GM19099 (cell line): Measurements from ENCODE around the gene ZBP1.

Experiments
- POLR2A ChIP-seq: IDR thresholded peaks from 3 replicates; pipeline ENCODE4 v1.6.1; 2011; ENCODE audit warnings: low read depth; ENCODE audit not compliant: insufficient read length; ENCODE audit errors: extremely low read depth

ZBP1 gene

GRCh38 chr20:57620274-57620990 is at the start of gene ZBP1:
Gene ZBP1 (minus strand): TSS chr20:57620426. CDS start chr20:57620295, 131 bp downstream.
- TF ChIP-seq POLR2A, result peak; percentile 57

- TF ChIP-seq POLR2A, result no peak
These were observed 49.4 kb upstream of the ZBP1 start for GRCh38 chr20:57669632-57670031.

- TF ChIP-seq POLR2A, result no peak
These were observed 47.9 kb upstream of the ZBP1 start for GRCh38 chr20:57667924-57668782.

GRCh38 chr20:57667388-57667787 is 47.2 kb upstream of the ZBP1 start:
- no peak for TF ChIP-seq POLR2A

GRCh38 chr20:57666834-57667157 is 46.6 kb upstream of the ZBP1 start:
- no peak for TF ChIP-seq POLR2A

- no peak for TF ChIP-seq POLR2A
These were observed 46.0 kb upstream of the ZBP1 start for GRCh38 chr20:57666106-57666833.

GRCh38 chr20:57665589-57665971 is 45.4 kb upstream of the ZBP1 start:
- no peak for TF ChIP-seq POLR2A

- no peak for TF ChIP-seq POLR2A
These were observed 44.8 kb upstream of the ZBP1 start for GRCh38 chr20:57664924-57665588.

GRCh38 chr20:57664476-57664875 is 44.2 kb upstream of the ZBP1 start:
- no peak for TF ChIP-seq POLR2A

GRCh38 chr20:57663681-57664451 is 43.6 kb upstream of the ZBP1 start:
- TF ChIP-seq POLR2A, result no peak

- no peak for TF ChIP-seq POLR2A
These were observed 43.0 kb upstream of the ZBP1 start for GRCh38 chr20:57663241-57663640.

- no peak for TF ChIP-seq POLR2A
These were observed 42.4 kb upstream of the ZBP1 start for GRCh38 chr20:57662456-57663240.

GRCh38 chr20:57661746-57662455 is 41.7 kb upstream of the ZBP1 start:
- TF ChIP-seq POLR2A, result no peak

- TF ChIP-seq POLR2A, result no peak
These were observed 40.9 kb upstream of the ZBP1 start for GRCh38 chr20:57660922-57661745.
